Peyer's patch (tissue), 4 donors: ENCODE measurements around the gene ACLY. TPM values are rescaled to one million over a fixed set of nuclear protein-coding genes. Genes with fewer than 3 reads are reported as not detected.

Experiments
- DNase-seq, 3 donors: peaks; one replicate each; pipeline ENCODE4 v3.0.0-alpha.2; 2017 to 2019
- H3K27ac ChIP-seq, 4 donors: fragments of 200-600 bp; sonication (generic); one replicate each; pipeline ENCODE4 v1.5.1; 2016 to 2019
- H3K27me3 ChIP-seq, 2 donors: fragments of 200-600 bp; sonication (generic); one replicate each; pipeline ENCODE4 v1.5.1; 2019
- H3K36me3 ChIP-seq, 3 donors: fragments of 200-600 bp; sonication (generic); one replicate each; pipeline ENCODE4 v1.5.1; 2016 to 2019
- H3K4me1 ChIP-seq, 4 donors: fragments of 200-600 bp; sonication (generic); one replicate each; pipeline ENCODE4 v1.5.1; 2016 to 2019
- H3K4me3 ChIP-seq, 4 donors: fragments of 200-600 bp; sonication (generic); 1 replicate in 3 of 4; 2 replicates in 1 of 4; pipeline ENCODE4 v1.5.1; 2016 to 2019; ENCODE audit warnings: mild to moderate bottlenecking in 1 of 4
- H3K9me3 ChIP-seq, 4 donors: fragments of 200-600 bp; sonication (generic); one replicate each; pipeline ENCODE4 v1.5.1; 2016 to 2019; ENCODE audit warnings: mild to moderate bottlenecking in 1 of 4
- POLR2A ChIP-seq, 2 donors: fragments of 450-650 bp; IDR thresholded peaks; one replicate each; pipeline ENCODE4 v1.5.1; 2017; ENCODE audit warnings: antibody characterized with exemption in 2 of 2, mild to moderate bottlenecking in 2 of 2, moderate library complexity in 2 of 2
- total RNA-seq, 4 donors: library from RNA; depleted of rRNA; stranded (reverse); fragments of >200 nt; gene quantifications; one replicate each; pipeline ENCODE4 v1.1.0, GENCODE V29; 2016
- TF ChIP-seq, protein P1 (sequence below), 6 experiments: fragments of 450-650 bp in 4 of 6; fragments of 200-600 bp in 2 of 6; sonication (generic) in 1 of 6; IDR thresholded peaks; one replicate each; pipeline ENCODE4 v1.5.1; 2017 to 2019; ENCODE audit warnings: antibody characterized with exemption in 6 of 6, mild to moderate bottlenecking in 3 of 6, moderate library complexity in 1 of 6

ACLY gene
- total RNA-seq, 4 donors from 2014 or later: 54.5 to 108 (median 74.0) TPM

GRCh38 chr17:41896726-41897125, 22.0 kb downstream of the ACLY start:
- H3K4me3 ChIP-seq: no peak overlapping the region
- no peak overlapping the region for H3K27ac ChIP-seq
- peaks cover 0 to 13% (median 0%) of the 10 kb centered on the region in 4 donors for H3K4me1 ChIP-seq
- no peaks in the 10 kb centered on the region for H3K9me3 ChIP-seq
- DNase-seq: no peak
- peaks cover 0 to 96% (median 0%) of the 10 kb centered on the region in 3 donors for H3K36me3 ChIP-seq
- TF ChIP-seq POLR2A (IDR thresholded peaks at IDR 0.05): no peak
- TF ChIP-seq, protein P1, sequence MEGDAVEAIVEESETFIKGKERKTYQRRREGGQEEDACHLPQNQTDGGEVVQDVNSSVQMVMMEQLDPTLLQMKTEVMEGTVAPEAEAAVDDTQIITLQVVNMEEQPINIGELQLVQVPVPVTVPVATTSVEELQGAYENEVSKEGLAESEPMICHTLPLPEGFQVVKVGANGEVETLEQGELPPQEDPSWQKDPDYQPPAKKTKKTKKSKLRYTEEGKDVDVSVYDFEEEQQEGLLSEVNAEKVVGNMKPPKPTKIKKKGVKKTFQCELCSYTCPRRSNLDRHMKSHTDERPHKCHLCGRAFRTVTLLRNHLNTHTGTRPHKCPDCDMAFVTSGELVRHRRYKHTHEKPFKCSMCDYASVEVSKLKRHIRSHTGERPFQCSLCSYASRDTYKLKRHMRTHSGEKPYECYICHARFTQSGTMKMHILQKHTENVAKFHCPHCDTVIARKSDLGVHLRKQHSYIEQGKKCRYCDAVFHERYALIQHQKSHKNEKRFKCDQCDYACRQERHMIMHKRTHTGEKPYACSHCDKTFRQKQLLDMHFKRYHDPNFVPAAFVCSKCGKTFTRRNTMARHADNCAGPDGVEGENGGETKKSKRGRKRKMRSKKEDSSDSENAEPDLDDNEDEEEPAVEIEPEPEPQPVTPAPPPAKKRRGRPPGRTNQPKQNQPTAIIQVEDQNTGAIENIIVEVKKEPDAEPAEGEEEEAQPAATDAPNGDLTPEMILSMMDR (IDR thresholded peaks at IDR 0.05): no peak
- no peaks in the 10 kb centered on the region for H3K27me3 ChIP-seq

DNA sequence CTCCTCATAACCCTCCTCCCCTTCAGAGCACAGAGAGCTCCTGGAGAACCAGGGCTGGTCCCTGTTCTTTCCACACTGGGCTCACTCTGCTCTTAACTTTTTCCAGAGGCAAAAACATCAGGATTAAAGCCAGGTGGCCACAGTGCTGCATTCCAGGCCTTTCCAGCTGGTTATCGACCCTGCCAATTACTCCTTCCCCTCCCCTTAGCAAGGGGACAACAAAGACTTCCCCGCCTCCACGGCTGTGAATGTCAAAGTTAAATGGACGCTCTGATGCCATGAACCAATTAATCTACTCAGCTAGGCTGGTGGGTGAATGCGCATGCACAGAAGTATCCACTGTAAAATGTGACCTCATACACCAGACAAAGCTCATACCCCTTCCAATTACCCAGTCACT, 23.1 kb downstream of the ACLY start:
- TF ChIP-seq, protein P1 (IDR thresholded peaks at IDR 0.05): no peak
- TF ChIP-seq POLR2A (IDR thresholded peaks at IDR 0.05): no peak
- peaks cover 0 to 13% (median 0%) of the 10 kb centered on the region in 4 donors for H3K4me1 ChIP-seq
- no peak overlapping the region for H3K4me3 ChIP-seq
- H3K27ac ChIP-seq: peak overlapping the region in 1 of 4 donors; percentile 61
- H3K27me3 ChIP-seq: no peaks in the 10 kb centered on the region
- DNase-seq: no peak
- peaks cover 0 to 96% (median 0%) of the 10 kb centered on the region in 3 donors for H3K36me3 ChIP-seq
- H3K9me3 ChIP-seq: no peaks in the 10 kb centered on the region

- no peak for TF ChIP-seq POLR2A (IDR thresholded peaks at IDR 0.05)
- TF ChIP-seq, protein P1 (IDR thresholded peaks at IDR 0.05): no peak
- Histone ChIP-seq H3K27me3 (no peaks in the 10 kb centered on the region), H3K27ac (peak overlapping the region in 2 of 4 donors; percentile 27 to 61), H3K4me3 (no peak overlapping the region), H3K4me1 (peaks cover 0 to 13% (median 0%) of the 10 kb centered on the region in 4 donors), H3K36me3 (peaks cover 0 to 96% (median 0%) of the 10 kb centered on the region in 3 donors), H3K9me3 (no peaks in the 10 kb centered on the region)
- DNase-seq: no peak
These were observed 23.9 kb downstream of the ACLY start for GRCh38 chr17:41894791-41895331.

DNA sequence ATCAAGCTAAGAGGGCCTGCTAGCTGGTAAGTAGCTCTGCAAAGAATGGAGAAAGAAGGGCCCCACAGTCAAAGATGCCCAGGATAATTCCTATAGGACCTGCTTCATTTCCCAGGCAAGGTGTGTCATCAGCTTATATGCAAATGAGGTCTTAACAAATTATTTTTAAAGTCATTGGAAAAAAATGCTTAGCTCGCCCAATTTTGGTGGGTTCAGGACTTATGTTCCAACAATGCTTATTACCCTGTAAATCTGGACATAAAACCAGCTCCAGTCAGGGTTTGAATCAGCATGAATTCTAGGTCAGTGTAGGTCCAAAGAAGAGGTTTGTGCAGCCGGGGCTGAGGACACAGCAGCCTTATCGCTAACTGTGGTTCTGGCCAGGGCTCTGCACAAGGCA, 25.4 kb downstream of the ACLY start:
- H3K27me3 ChIP-seq: no peaks in the 10 kb centered on the region
- H3K27ac ChIP-seq: no peak overlapping the region
- H3K4me1 ChIP-seq: peaks cover 0 to 13% (median 0%) of the 10 kb centered on the region in 4 donors
- no peak for DNase-seq
- no peaks in the 10 kb centered on the region for H3K9me3 ChIP-seq
- H3K36me3 ChIP-seq: peaks cover 0 to 96% (median 0%) of the 10 kb centered on the region in 3 donors
- no peak for TF ChIP-seq POLR2A (IDR thresholded peaks at IDR 0.05)
- TF ChIP-seq, protein P1 (IDR thresholded peaks at IDR 0.05): no peak
- no peak overlapping the region for H3K4me3 ChIP-seq

GRCh38 chr17:41892021-41892376, 26.8 kb downstream of the ACLY start:
- Histone ChIP-seq H3K9me3 (no peaks in the 10 kb centered on the region), H3K27ac (peak overlapping the region in 3 of 4 donors; percentile 4 to 70 (median 14)), H3K27me3 (no peaks in the 10 kb centered on the region), H3K4me3 (no peak overlapping the region), H3K36me3 (peaks cover 0 to 96% (median 0%) of the 10 kb centered on the region in 3 donors), H3K4me1 (peaks cover 0 to 13% (median 0%) of the 10 kb centered on the region in 4 donors)
- DNase-seq: peak in 1 of 3 donors; percentile 68
- TF ChIP-seq, protein P1 (IDR thresholded peaks at IDR 0.05): no peak
- no peak for TF ChIP-seq POLR2A (IDR thresholded peaks at IDR 0.05)
